ENCODE data around the gene PSMA5.

PSMA5 gene

GRCh38 chr1:109361649-109362048 is 64.6 kb downstream of the PSMA5 start:
- DNase-seq = no peak

- no peak for DNase-seq
Observed at GRCh38 chr1:109361069-109361468, 65.2 kb downstream of the PSMA5 start.

- no peak for DNase-seq
Observed at GRCh38 chr1:109357616-109358015, 68.6 kb downstream of the PSMA5 start.

GRCh38 chr1:109356915-109357314 is 69.3 kb downstream of the PSMA5 start:
- DNase-seq = no peak

- no peak for DNase-seq
Observed at GRCh38 chr1:109356505-109356904, 69.7 kb downstream of the PSMA5 start.

- DNase-seq = no peak
Observed at GRCh38 chr1:109354929-109355328, 71.3 kb downstream of the PSMA5 start.

GRCh38 chr1:109351457-109351856 is 74.8 kb downstream of the PSMA5 start:
- no peak for DNase-seq

- no peak for DNase-seq
Observed at GRCh38 chr1:109350655-109351054, 75.6 kb downstream of the PSMA5 start.

- DNase-seq = no peak
Observed at GRCh38 chr1:109350182-109350581, 76.1 kb downstream of the PSMA5 start.

All from NCI-H1092 (cell line).